ENCODE data around the gene NAT16.

Gene NAT16

DNA sequence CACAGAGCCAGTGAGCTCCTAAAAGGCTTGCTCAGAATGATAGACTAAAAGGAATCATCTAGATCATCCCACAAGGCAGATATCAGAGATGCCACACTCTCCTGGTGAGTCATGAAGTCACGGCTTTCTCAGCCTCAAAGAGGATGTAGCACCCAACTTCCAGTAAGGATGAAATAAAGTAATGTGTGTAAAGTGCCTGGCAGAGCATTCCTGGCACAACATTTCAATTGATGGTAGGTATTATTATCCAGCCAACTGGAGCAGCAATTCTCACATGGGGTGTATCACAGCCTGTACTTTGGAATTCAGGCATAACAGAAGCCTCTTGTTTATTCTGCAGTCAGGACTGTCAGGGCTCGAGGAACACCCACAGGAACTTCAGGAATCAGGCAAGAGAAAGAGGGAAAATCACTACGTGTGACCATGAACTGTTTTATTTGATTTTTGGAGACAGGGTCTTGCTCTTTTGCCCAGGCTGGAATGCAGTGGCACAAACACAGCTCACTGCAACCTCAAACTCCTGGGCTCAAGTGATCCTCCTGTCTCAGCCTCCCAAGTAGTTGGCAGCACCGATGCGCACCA lies 5.3 kb upstream of the NAT16 start:
- no peak overlapping the region for H3K27ac ChIP-seq (ENCODE audit: low read depth, low read length)
- H3K27me3 ChIP-seq (ENCODE audit: insufficient read depth, low read length), result peaks cover 12% of the 10 kb centered on the region
- no peaks in the 10 kb centered on the region for H3K9me3 ChIP-seq (ENCODE audit: insufficient read depth, low read depth, low read length)
- H3K4me3 ChIP-seq (ENCODE audit: low read length), result no peak overlapping the region
- H3K4me1 ChIP-seq (ENCODE audit: insufficient read depth, low read length), result peaks cover 4% of the 10 kb centered on the region; the same call in 1 of the 2 replicates
- H3K36me3 ChIP-seq (ENCODE audit: insufficient read depth, low read length), result no peaks in the 10 kb centered on the region
- 75% methylated on average over 5 of the region's 5 CpGs for WGBS
- no peak overlapping the region for H3K9ac ChIP-seq (ENCODE audit: low read depth, low read length)

DNA sequence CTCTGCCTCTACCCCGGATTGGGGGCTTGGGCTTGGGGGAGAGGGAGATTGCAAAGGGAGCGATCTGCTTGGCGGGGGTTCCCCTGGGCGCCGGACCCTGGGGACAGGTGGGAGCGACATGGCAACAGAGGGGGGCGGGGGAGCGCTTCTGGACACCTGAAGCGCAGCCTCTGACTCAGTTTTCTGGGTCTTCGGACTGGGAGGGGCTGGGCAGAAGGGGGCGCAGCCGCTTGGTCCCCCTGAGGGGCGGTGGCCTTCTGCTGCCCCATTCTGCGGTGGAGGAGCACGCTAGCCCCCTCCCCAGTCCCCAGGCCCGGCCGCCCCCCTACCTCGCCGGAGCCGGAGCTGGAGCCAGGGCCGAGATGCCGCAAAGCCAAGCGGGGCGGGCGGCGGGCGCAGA lies 380 bp downstream of the NAT16 start:
- WGBS, result under 1% methylated on average over 27 of the region's 27 CpGs
- peak overlapping the region; percentile 58 for H3K4me3 ChIP-seq (ENCODE audit: low read length)
- peaks cover 67% of the 10 kb centered on the region for H3K27me3 ChIP-seq (ENCODE audit: insufficient read depth, low read length)
- H3K9me3 ChIP-seq (ENCODE audit: insufficient read depth, low read depth, low read length), result no peaks in the 10 kb centered on the region
- H3K36me3 ChIP-seq (ENCODE audit: insufficient read depth, low read length), result no peaks in the 10 kb centered on the region
- H3K27ac ChIP-seq (ENCODE audit: low read depth, low read length), result no peak overlapping the region
- H3K4me1 ChIP-seq (ENCODE audit: insufficient read depth, low read length), result peaks cover 4% of the 10 kb centered on the region; the same call in 1 of the 2 replicates
- no peak overlapping the region for H3K9ac ChIP-seq (ENCODE audit: low read depth, low read length)

DNA sequence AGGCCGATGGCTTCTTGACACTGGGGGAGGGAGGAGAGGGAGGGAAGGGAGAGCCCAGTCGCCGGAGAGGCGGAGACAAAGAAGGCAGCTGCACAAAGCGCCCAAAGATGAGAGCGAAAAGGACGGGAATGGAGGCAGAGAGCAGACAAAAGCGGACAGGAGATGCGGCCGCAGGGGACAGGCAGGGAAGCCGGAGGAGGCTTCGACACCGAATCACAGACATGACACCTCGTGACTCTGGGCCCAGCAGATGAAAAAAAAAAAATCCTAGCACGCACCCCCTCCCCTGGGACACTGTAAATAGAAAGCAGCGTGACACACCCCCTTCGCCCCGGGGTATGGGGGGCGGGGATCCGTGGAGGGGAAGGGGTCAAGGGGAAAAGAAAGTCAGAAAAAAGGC lies 976 bp downstream of the NAT16 start:
- Histone ChIP-seq H3K4me3 (ENCODE audit: low read length) (peak overlapping the region; percentile 58), H3K9me3 (ENCODE audit: insufficient read depth, low read depth, low read length) (no peaks in the 10 kb centered on the region), H3K27ac (ENCODE audit: low read depth, low read length) (no peak overlapping the region), H3K27me3 (ENCODE audit: insufficient read depth, low read length) (peaks cover 73% of the 10 kb centered on the region), H3K36me3 (ENCODE audit: insufficient read depth, low read length) (no peaks in the 10 kb centered on the region), H3K4me1 (ENCODE audit: insufficient read depth, low read length) (peaks cover 4% of the 10 kb centered on the region; the same call in 1 of the 2 replicates), H3K9ac (ENCODE audit: low read depth, low read length) (no peak overlapping the region)
- WGBS, result 1% methylated on average over 19 of the region's 20 CpGs

DNA sequence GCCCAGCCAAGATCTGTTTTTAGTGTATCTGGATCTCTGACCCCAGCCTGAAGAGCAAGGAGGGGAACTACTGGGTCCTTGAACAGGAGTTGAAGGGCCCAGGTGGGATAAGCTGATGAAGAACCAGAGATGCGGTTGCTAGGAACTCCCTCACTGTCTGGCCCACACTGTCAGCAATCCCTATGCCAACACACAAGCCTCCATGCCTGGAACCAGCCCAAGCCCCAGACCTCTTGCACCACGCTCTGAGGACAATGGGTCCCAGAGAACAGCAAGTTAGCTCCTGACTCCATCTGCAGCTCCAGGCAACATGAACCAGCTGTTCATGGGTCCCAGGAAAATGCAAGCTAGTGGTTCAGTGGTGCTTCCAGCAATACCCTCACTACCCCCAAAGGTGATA lies 2.4 kb downstream of the NAT16 start:
- Histone ChIP-seq H3K36me3 (ENCODE audit: insufficient read depth, low read length) (no peaks in the 10 kb centered on the region), H3K4me1 (ENCODE audit: insufficient read depth, low read length) (peaks cover 4% of the 10 kb centered on the region; the same call in 1 of the 2 replicates), H3K4me3 (ENCODE audit: low read length) (no peak overlapping the region), H3K27ac (ENCODE audit: low read depth, low read length) (no peak overlapping the region), H3K9ac (ENCODE audit: low read depth, low read length) (no peak overlapping the region), H3K9me3 (ENCODE audit: insufficient read depth, low read depth, low read length) (no peaks in the 10 kb centered on the region), H3K27me3 (ENCODE audit: insufficient read depth, low read length) (peaks cover 87% of the 10 kb centered on the region)
- 91% methylated on average over 2 of the region's 2 CpGs for WGBS

DNA sequence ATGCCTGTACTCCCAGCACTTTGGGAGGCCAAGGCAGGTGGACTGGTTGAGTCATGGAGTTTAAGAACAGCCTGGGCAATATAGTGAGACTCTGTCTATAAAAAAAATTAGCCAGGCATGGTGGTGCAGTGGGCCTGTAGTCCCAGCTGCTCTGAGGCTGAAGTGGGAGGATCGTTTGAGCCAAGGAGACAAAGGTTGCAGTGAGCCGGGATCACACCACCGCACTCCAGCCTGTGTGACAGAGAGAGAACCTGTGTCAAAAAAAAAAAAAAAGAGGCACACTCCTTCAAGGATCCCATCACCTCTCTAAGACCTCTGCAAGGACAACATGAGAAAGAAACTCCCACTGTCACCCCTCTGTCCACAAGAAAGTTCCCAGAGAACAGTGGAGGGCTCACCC lies 4.4 kb downstream of the NAT16 start:
- Histone ChIP-seq H3K4me3 (ENCODE audit: low read length) (no peak overlapping the region), H3K9ac (ENCODE audit: low read depth, low read length) (no peak overlapping the region), H3K27me3 (ENCODE audit: insufficient read depth, low read length) (peaks cover 99% of the 10 kb centered on the region), H3K4me1 (ENCODE audit: insufficient read depth, low read length) (peaks cover 4% of the 10 kb centered on the region; the same call in 1 of the 2 replicates), H3K9me3 (ENCODE audit: insufficient read depth, low read depth, low read length) (no peaks in the 10 kb centered on the region), H3K27ac (ENCODE audit: low read depth, low read length) (no peak overlapping the region), H3K36me3 (ENCODE audit: insufficient read depth, low read length) (no peaks in the 10 kb centered on the region)
- WGBS, result 49% methylated on average over 3 of the region's 3 CpGs

- Histone ChIP-seq H3K4me1 (ENCODE audit: insufficient read depth, low read length) (peaks cover 15% of the 10 kb centered on the region; the same call in 1 of the 2 replicates), H3K9ac (ENCODE audit: low read depth, low read length) (no peak overlapping the region), H3K9me3 (ENCODE audit: insufficient read depth, low read depth, low read length) (no peaks in the 10 kb centered on the region), H3K27me3 (ENCODE audit: insufficient read depth, low read length) (peaks cover 100% of the 10 kb centered on the region), H3K27ac (ENCODE audit: low read depth, low read length) (no peak overlapping the region), H3K4me3 (ENCODE audit: low read length) (peak overlapping the region; percentile 52), H3K36me3 (ENCODE audit: insufficient read depth, low read length) (no peaks in the 10 kb centered on the region)
- 49% methylated on average over 28 of the region's 28 CpGs for WGBS
Observed at GRCh38 chr7:101174322-101174854, 5.7 kb downstream of the NAT16 start.

DNA sequence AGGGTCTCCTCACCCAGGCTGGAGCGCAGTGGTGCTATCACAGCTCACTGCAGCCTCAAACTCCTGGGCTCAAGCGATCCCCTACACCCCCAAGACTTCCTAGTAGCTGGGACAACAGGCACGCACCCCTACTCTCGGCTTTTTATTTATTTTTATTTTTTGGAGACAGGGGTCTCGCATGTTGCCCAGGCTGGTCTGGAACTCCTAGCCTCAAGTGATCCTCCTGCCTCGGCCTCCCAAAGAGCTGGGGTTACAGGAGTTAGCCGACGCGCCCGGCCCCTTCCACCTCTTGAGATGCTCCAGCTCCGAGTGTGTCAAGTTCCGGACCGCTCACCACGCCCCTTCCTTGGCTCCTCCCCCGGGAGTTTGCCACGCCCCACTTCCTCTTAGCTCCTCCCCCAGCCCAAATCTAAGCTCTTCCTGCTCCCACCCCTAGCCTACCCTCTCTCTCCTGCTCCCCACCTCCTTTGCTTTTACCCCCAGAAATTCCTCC lies 6.3 kb downstream of the NAT16 start:
- H3K27me3 ChIP-seq (ENCODE audit: insufficient read depth, low read length), result peaks cover 100% of the 10 kb centered on the region
- H3K4me3 ChIP-seq (ENCODE audit: low read length), result peak overlapping the region; percentile 52
- H3K27ac ChIP-seq (ENCODE audit: low read depth, low read length), result no peak overlapping the region
- no peaks in the 10 kb centered on the region for H3K36me3 ChIP-seq (ENCODE audit: insufficient read depth, low read length)
- no peaks in the 10 kb centered on the region for H3K9me3 ChIP-seq (ENCODE audit: insufficient read depth, low read depth, low read length)
- peaks cover 21% of the 10 kb centered on the region; the same call in 1 of the 2 replicates for H3K4me1 ChIP-seq (ENCODE audit: insufficient read depth, low read length)
- H3K9ac ChIP-seq (ENCODE audit: low read depth, low read length), result no peak overlapping the region
- WGBS, result 16% methylated on average over 16 of the region's 16 CpGs

- Histone ChIP-seq H3K9ac (ENCODE audit: low read depth, low read length) (no peak overlapping the region), H3K4me3 (ENCODE audit: low read length) (peak overlapping the region; percentile 46), H3K9me3 (ENCODE audit: insufficient read depth, low read depth, low read length) (no peaks in the 10 kb centered on the region), H3K4me1 (ENCODE audit: insufficient read depth, low read length) (peaks cover 28% of the 10 kb centered on the region), H3K36me3 (ENCODE audit: insufficient read depth, low read length) (no peaks in the 10 kb centered on the region), H3K27ac (ENCODE audit: low read depth, low read length) (no peak overlapping the region), H3K27me3 (ENCODE audit: insufficient read depth, low read length) (peaks cover 100% of the 10 kb centered on the region)
- 4% methylated on average over 52 of the region's 53 CpGs for WGBS
Observed at GRCh38 chr7:101172854-101173751, 7.0 kb downstream of the NAT16 start.

GRCh38 chr7:101172005-101172853 lies 7.9 kb downstream of the NAT16 start:
- peak overlapping the region; percentile 46 for H3K4me3 ChIP-seq (ENCODE audit: low read length)
- peaks cover 98% of the 10 kb centered on the region for H3K27me3 ChIP-seq (ENCODE audit: insufficient read depth, low read length)

GRCh38 chr7:101171442-101171837 lies 8.7 kb downstream of the NAT16 start:
- H3K4me1 ChIP-seq (ENCODE audit: insufficient read depth, low read length), result peaks cover 34% of the 10 kb centered on the region
- no peak overlapping the region for H3K9ac ChIP-seq (ENCODE audit: low read depth, low read length)
- WGBS, result 4% methylated on average over 12 of the region's 13 CpGs

More at GRCh38 chr7:101172005-101172853, 7.9 kb downstream of the NAT16 start:
- H3K9me3 ChIP-seq (ENCODE audit: insufficient read depth, low read depth, low read length), result no peaks in the 10 kb centered on the region
- WGBS, result under 1% methylated on average over 76 of the region's 79 CpGs
- H3K9ac ChIP-seq (ENCODE audit: low read depth, low read length), result no peak overlapping the region
- H3K36me3 ChIP-seq (ENCODE audit: insufficient read depth, low read length), result no peaks in the 10 kb centered on the region
- H3K4me1 ChIP-seq (ENCODE audit: insufficient read depth, low read length), result peaks cover 34% of the 10 kb centered on the region
- no peak overlapping the region for H3K27ac ChIP-seq (ENCODE audit: low read depth, low read length)

More at GRCh38 chr7:101171442-101171837, 8.7 kb downstream of the NAT16 start:
- Histone ChIP-seq H3K9me3 (ENCODE audit: insufficient read depth, low read depth, low read length) (no peaks in the 10 kb centered on the region), H3K27ac (ENCODE audit: low read depth, low read length) (no peak overlapping the region), H3K27me3 (ENCODE audit: insufficient read depth, low read length) (peaks cover 90% of the 10 kb centered on the region), H3K36me3 (ENCODE audit: insufficient read depth, low read length) (no peaks in the 10 kb centered on the region), H3K4me3 (ENCODE audit: low read length) (peak overlapping the region; percentile 46)
